NB4 (cell line): ENCODE measurements around the gene ZBTB46.

ENCODE experiments used
- DNase-seq: peaks from one replicate; pipeline ENCODE4 v3.0.0; 2010; ENCODE audit warnings: low read depth
- H3K4me3 ChIP-seq: one replicate; pipeline ENCODE4 v1.5.1; 2011; ENCODE audit warnings: mild to moderate bottlenecking, low read depth, low read length, moderate library complexity
- CTCF ChIP-seq: IDR thresholded peaks from one replicate; pipeline ENCODE4 v1.5.1; 2012; ENCODE audit warnings: low read depth, low read length
- MAX ChIP-seq: IDR thresholded peaks from 2 replicates; pipeline ENCODE4 v1.6.1; 2011; ENCODE audit warnings: low read depth, low read length
- MYC ChIP-seq: IDR thresholded peaks from 2 replicates; pipeline ENCODE4 v1.6.1; 2011; ENCODE audit warnings: low read depth, low read length
- POLR2A ChIP-seq: IDR thresholded peaks from 2 replicates; pipeline ENCODE4 v1.6.1; 2011; ENCODE audit warnings: mild to moderate bottlenecking; ENCODE audit not compliant: insufficient read length; ENCODE audit errors: extremely low read depth

The ZBTB46 gene

GRCh38 chr20:63846888-63847236 lies 15.8 kb upstream of the ZBTB46 start:
- TF ChIP-seq MAX: no peak
- TF ChIP-seq MYC: no peak
- no peak for TF ChIP-seq POLR2A
- TF ChIP-seq CTCF: no peak
- DNase-seq: no peak
- H3K4me3 ChIP-seq: no peak overlapping the region

- TF ChIP-seq CTCF (no peak), MYC (no peak), POLR2A (no peak), MAX (no peak)
- H3K4me3 ChIP-seq: no peak overlapping the region
- peak; percentile 46 for DNase-seq
These were observed 15.2 kb upstream of the ZBTB46 start for GRCh38 chr20:63846128-63846771.

GRCh38 chr20:63844511-63844991 lies 13.5 kb upstream of the ZBTB46 start:
- no peak for DNase-seq
- no peak overlapping the region for H3K4me3 ChIP-seq
- TF ChIP-seq MAX (no peak), POLR2A (no peak), MYC (no peak), CTCF (no peak)

GRCh38 chr20:63843778-63844177 lies 12.7 kb upstream of the ZBTB46 start:
- no peak for DNase-seq
- TF ChIP-seq CTCF (no peak), MAX (no peak), MYC (no peak), POLR2A (no peak)
- H3K4me3 ChIP-seq: no peak overlapping the region

GRCh38 chr20:63843222-63843621 lies 12.2 kb upstream of the ZBTB46 start:
- DNase-seq: no peak
- TF ChIP-seq MAX: no peak
- no peak for TF ChIP-seq CTCF
- TF ChIP-seq POLR2A: no peak
- TF ChIP-seq MYC: no peak
- H3K4me3 ChIP-seq: no peak overlapping the region

GRCh38 chr20:63842258-63842657 lies 11.2 kb upstream of the ZBTB46 start:
- no peak overlapping the region for H3K4me3 ChIP-seq
- no peak for DNase-seq
- TF ChIP-seq POLR2A (no peak), MYC (no peak), CTCF (no peak), MAX (no peak)
